HG02852 (cell line): ENCODE results near the gene DIO3.
"Not testable (repeated sequence)": the region's sequence is repeated elsewhere in the genome, so short reads cannot be mapped to it uniquely, and the experiment has no call there.

Source experiments
- ATAC-seq: cut with Tn5 transposase; IDR thresholded peaks from one replicate; pipeline ENCODE4 v1.9.1; 2021; ENCODE audit warnings: mild to moderate bottlenecking, moderate library complexity; ENCODE audit not compliant: unreplicated experiment

Gene DIO3

GRCh38 chr14:101557811-101558738 is 3.2 kb upstream of the DIO3 start:
- ATAC-seq, result no peak

GRCh38 chr14:101558739-101559240 is 2.5 kb upstream of the DIO3 start:
- ATAC-seq, result no peak

GRCh38 chr14:101559250-101559623 is 2.1 kb upstream of the DIO3 start:
- ATAC-seq, result no peak

- ATAC-seq, result no peak
These were observed 1.4 kb upstream of the DIO3 start for GRCh38 chr14:101559624-101560533.

- no peak for ATAC-seq
These were observed 671 bp upstream of the DIO3 start for GRCh38 chr14:101560534-101561113.

GRCh38 chr14:101561897-101562490 is 699 bp downstream of the DIO3 start:
- no peak for ATAC-seq

GRCh38 chr14:101562659-101563351 is 1.5 kb downstream of the DIO3 start:
- no peak for ATAC-seq

- ATAC-seq, result no peak
These were observed 2.0 kb downstream of the DIO3 start for GRCh38 chr14:101563352-101563653.

- no peak for ATAC-seq
These were observed 2.6 kb downstream of the DIO3 start for GRCh38 chr14:101563654-101564443.

GRCh38 chr14:101564444-101564776 is 3.1 kb downstream of the DIO3 start:
- ATAC-seq, result no peak

GRCh38 chr14:101564819-101565698 is 3.8 kb downstream of the DIO3 start:
- no peak for ATAC-seq

- no peak for ATAC-seq
These were observed 6.0 kb downstream of the DIO3 start for GRCh38 chr14:101567252-101567651.

GRCh38 chr14:101571004-101571403 is 9.7 kb downstream of the DIO3 start:
- no peak for ATAC-seq

- not testable (repeated sequence) for ATAC-seq
These were observed 11.2 kb downstream of the DIO3 start for GRCh38 chr14:101572526-101572925.

GRCh38 chr14:101573289-101573688 is 12.0 kb downstream of the DIO3 start:
- ATAC-seq, result no peak

- no peak for ATAC-seq
These were observed 14.3 kb downstream of the DIO3 start for GRCh38 chr14:101575581-101575980.

- ATAC-seq, result no peak
These were observed 16.1 kb downstream of the DIO3 start for GRCh38 chr14:101577221-101577909.

GRCh38 chr14:101578489-101578888 is 17.2 kb downstream of the DIO3 start:
- no peak for ATAC-seq
